Right atrium auricular region (tissue), 2 donors: ENCODE measurements around the gene DYNC1H1. TPM values are rescaled to one million over a fixed set of nuclear protein-coding genes. Genes with fewer than 3 reads are reported as not detected.
A peak's percentile ranks its signal among the peaks of the same experiment; 100 is the strongest.
"Not testable (repeated sequence)": the region's sequence is repeated elsewhere in the genome, so short reads cannot be mapped to it uniquely, and the experiment has no call there.

Source experiments
- DNase-seq: peaks from one replicate; pipeline ENCODE4 v3.0.0-alpha.2; 2019; ENCODE audit warnings: low spot score
- H3K27ac ChIP-seq, 2 donors: fragments of 200-600 bp; sonication (generic); 1 replicate in 1 of 2; 2 replicates in 1 of 2; pipeline ENCODE4 v1.5.1; 2016 to 2019
- H3K27me3 ChIP-seq, 2 donors: fragments of 200-600 bp; sonication (generic); one replicate each; pipeline versions ENCODE4 v1.5.1 to v1.6.0; 2017 to 2019
- H3K36me3 ChIP-seq: fragments of 200-600 bp; sonication (generic); one replicate; pipeline ENCODE4 v1.5.1; 2016
- H3K4me1 ChIP-seq, 2 donors: fragments of 200-600 bp; sonication (generic); one replicate each; pipeline versions ENCODE4 v1.5.1 to v1.6.0; 2017 to 2019
- H3K4me3 ChIP-seq, 2 donors: fragments of 200-600 bp; sonication (generic); 1 replicate in 1 of 2; 2 replicates in 1 of 2; pipeline ENCODE4 v1.5.1; 2017 to 2019; ENCODE audit warnings: mild to moderate bottlenecking in 1 of 2, moderate library complexity in 1 of 2
- H3K9me3 ChIP-seq, 2 donors: fragments of 200-600 bp; sonication (generic); one replicate each; pipeline ENCODE4 v1.5.1; 2019
- total RNA-seq, 2 donors: library from RNA; depleted of rRNA; stranded (reverse); fragments of >200 nt; gene quantifications; one replicate each; pipeline ENCODE4 v1.1.0, GENCODE V29; 2016
- TF ChIP-seq, protein P1 (sequence below), 2 donors: fragments of 200-600 bp; sonication (generic); IDR thresholded peaks; one replicate each; pipeline ENCODE4 v1.5.1; 2019; ENCODE audit warnings: antibody characterized with exemption in 2 of 2

DYNC1H1 gene
- total RNA-seq, 2 donors from 2014 or later, result 388 to 445 TPM

DNA sequence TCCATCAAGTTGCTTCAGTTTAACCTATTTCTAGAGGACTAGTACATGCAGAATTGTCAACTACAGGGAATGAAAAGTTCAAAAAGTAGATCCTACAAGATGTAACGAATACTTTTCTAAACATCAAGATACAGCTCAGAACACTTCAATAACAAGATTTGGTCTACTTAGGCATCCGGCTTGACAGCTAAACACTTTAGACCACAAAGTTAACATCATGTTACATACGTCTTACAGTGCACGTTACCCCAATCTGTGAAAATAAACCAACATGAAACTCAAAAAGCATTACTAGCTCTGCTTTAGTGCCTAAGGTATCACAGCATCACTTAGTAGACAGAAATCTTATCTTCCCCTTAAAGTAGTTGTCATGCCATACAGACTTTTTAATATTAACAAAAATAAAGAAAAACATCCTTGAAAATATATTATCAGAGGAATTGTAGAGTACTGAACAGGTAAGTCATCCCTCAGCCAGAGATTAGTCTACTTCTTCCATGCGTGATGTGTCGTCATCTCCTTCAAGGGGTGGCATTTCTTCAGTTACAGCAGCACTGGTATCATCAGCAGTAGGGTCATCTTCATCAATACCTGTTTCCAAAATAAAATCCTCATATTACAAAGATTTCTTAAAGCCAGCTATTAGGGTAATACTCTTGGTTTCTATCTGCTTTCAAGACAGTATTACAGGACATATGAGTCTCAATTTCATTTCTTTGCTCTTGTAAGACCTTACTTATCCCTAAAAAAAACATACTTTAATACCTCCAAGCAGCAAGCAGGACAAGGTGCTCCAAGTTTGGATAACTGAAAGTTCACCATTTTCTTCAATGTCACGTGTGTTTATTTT lies 117.1 kb downstream of the DYNC1H1 start:
- no peaks in the 10 kb centered on the region for H3K9me3 ChIP-seq
- H3K4me1 ChIP-seq, result peaks cover 0 to 35% of the 10 kb centered on the region in 2 donors
- no peak overlapping the region for H3K27ac ChIP-seq

DNA sequence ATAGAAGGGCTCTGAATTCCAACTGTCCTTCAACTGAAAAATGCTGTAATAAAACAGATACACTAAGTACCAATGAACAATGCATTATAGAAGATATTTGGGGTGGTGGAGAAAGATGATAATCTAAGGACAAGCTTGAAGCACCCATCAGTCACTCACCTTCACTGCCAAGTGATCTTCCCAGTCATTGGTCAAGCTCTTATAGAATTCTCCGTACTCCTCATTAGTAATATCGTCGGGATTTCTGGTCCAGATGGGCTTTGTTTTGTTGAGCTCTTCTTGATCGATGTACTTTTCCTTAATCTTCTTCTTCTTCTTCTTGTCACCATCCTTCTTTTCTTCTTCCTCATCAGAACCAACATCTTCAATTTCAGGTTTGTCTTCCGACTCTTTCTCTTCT lies 120.1 kb downstream of the DYNC1H1 start:
- Histone ChIP-seq H3K36me3 (peaks cover 62% of the 10 kb centered on the region), H3K4me1 (peaks cover 0 to 46% of the 10 kb centered on the region in 2 donors), H3K27ac (peak overlapping the region in 1 of 2 donors; percentile 3)
- H3K27me3 ChIP-seq, DNase-seq, H3K9me3 ChIP-seq, H3K4me3 ChIP-seq: not testable (repeated sequence)

More for the DNA sequence above, 117.1 kb downstream of the DYNC1H1 start:
- DNase-seq, result no peak
- TF ChIP-seq, protein P1, sequence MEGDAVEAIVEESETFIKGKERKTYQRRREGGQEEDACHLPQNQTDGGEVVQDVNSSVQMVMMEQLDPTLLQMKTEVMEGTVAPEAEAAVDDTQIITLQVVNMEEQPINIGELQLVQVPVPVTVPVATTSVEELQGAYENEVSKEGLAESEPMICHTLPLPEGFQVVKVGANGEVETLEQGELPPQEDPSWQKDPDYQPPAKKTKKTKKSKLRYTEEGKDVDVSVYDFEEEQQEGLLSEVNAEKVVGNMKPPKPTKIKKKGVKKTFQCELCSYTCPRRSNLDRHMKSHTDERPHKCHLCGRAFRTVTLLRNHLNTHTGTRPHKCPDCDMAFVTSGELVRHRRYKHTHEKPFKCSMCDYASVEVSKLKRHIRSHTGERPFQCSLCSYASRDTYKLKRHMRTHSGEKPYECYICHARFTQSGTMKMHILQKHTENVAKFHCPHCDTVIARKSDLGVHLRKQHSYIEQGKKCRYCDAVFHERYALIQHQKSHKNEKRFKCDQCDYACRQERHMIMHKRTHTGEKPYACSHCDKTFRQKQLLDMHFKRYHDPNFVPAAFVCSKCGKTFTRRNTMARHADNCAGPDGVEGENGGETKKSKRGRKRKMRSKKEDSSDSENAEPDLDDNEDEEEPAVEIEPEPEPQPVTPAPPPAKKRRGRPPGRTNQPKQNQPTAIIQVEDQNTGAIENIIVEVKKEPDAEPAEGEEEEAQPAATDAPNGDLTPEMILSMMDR (IDR thresholded peaks at IDR 0.05), result no peak
- Histone ChIP-seq H3K36me3 (peaks cover 79% of the 10 kb centered on the region), H3K4me3 (no peak overlapping the region), H3K27me3 (no peaks in the 10 kb centered on the region)

DNA sequence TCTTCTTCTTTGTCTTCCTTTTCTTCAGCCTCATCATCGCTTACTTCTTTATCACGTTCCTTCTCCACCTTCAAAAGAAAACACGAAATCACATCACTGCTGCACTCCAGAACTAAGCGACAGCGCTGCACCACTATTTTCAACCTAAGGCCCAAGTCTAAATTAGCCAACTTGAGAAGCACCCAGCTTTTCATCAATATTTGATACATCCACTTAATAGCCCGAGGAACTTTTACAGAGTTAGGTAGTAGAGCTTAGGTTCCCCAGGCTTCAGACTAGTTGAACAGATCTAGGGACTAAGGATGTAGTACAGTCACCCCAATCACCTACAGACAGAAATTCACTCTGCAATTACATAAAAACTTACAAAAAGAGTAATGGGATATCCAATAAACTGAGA lies 120.6 kb downstream of the DYNC1H1 start:
- DNase-seq, result no peak
- no peak overlapping the region for H3K27ac ChIP-seq

DNA sequence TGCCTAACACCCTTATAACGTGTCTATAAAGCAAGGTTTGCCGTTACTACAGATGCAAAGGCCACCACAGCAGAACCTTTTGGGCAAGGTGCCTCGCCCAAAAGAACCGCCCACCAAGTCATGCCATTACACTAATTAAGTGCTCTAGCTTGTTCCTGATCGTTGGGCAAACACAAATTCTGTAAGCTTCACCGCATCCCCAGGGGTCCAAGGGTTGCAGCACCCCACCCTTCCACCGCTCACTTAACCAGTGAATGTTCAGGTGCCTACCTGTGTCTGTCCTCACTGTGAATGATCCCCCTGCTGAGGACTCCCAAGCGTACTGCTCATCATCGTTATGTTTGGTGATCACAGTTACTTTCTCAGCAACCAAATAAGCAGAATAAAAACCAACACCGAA lies 121.1 kb downstream of the DYNC1H1 start:
- H3K4me1 ChIP-seq, result peaks cover 0 to 46% of the 10 kb centered on the region in 2 donors
- no peaks in the 10 kb centered on the region for H3K9me3 ChIP-seq
- peak overlapping the region; percentile 100 for H3K27ac ChIP-seq
- no peak for DNase-seq
- TF ChIP-seq, protein P1 (IDR thresholded peaks at IDR 0.05), result no peak
- H3K27me3 ChIP-seq, result no peaks in the 10 kb centered on the region
- H3K36me3 ChIP-seq, result peaks cover 52% of the 10 kb centered on the region
- peak overlapping the region; percentile 90 to 93 for H3K4me3 ChIP-seq

More for the DNA sequence above, 120.6 kb downstream of the DYNC1H1 start:
- no peak overlapping the region for H3K4me3 ChIP-seq
- no peaks in the 10 kb centered on the region for H3K27me3 ChIP-seq
- TF ChIP-seq, protein P1 (IDR thresholded peaks at IDR 0.05), result no peak
- peaks cover 58% of the 10 kb centered on the region for H3K36me3 ChIP-seq
- H3K4me1 ChIP-seq, result peaks cover 0 to 46% of the 10 kb centered on the region in 2 donors
- no peaks in the 10 kb centered on the region for H3K9me3 ChIP-seq

DNA sequence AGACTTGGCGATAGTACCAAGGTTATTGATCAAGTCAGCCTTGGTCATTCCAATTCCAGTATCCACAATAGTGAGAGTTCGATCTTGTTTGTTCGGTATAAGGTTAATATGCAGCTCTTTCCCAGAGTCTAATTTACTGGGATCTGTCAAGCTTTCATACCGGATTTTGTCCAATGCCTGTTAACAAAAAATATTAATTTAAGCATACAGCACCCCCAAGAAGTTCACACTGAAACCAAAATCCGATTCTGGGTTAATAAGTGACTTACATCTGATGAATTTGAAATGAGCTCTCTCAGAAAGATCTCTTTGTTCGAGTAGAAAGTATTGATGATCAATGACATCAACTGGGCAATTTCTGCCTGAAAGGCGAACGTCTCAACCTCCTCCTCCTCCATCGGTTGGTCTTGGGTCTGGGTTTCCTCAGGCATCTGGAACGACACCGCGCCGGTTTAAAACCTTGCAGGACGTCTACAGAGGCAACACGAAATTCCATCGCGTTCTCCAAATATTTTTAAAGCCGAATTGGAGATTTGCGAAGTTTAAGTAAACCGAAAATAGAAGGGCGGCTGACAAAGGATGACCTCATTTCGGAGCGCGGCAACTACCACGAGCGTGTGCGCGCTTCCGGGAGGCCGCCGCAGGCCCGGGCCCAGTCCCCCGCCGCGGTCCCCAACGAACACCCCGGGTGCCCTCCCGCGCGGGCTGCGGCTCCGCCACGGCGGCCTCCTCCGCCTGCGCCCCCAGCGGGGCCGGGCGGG lies 121.8 kb downstream of the DYNC1H1 start:
- Histone ChIP-seq H3K36me3 (peaks cover 46% of the 10 kb centered on the region), H3K4me3 (peak overlapping the region; percentile 90 to 93), H3K27me3 (no peaks in the 10 kb centered on the region), H3K27ac (peak overlapping the region; percentile 100), H3K9me3 (no peaks in the 10 kb centered on the region), H3K4me1 (peaks cover 0 to 46% of the 10 kb centered on the region in 2 donors)
- no peak for DNase-seq
- TF ChIP-seq, protein P1 (IDR thresholded peaks at IDR 0.05), result no peak

DNA sequence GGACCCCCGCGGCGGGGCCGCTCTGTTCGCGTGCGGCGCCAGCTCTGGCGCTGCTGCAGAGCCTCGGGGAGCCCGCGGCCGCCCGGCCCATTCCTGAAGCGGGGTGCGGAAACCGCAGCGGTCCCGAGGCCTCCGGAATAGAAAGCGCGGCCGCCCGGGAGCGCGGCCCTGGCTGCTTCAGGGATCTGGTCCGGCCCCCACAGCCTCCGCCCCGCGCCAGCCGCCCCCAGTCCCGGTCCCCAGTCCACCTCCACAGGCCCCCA lies 122.3 kb downstream of the DYNC1H1 start:
- Histone ChIP-seq H3K27me3 (no peaks in the 10 kb centered on the region), H3K4me3 (peak overlapping the region; percentile 90 to 93), H3K36me3 (peaks cover 40% of the 10 kb centered on the region), H3K4me1 (peaks cover 0 to 46% of the 10 kb centered on the region in 2 donors), H3K9me3 (no peaks in the 10 kb centered on the region), H3K27ac (peak overlapping the region; percentile 100)
- TF ChIP-seq, protein P1 (IDR thresholded peaks at IDR 0.05), result no peak
- DNase-seq, result no peak
